Activated naive CD8-positive, alpha-beta T cell (primary cell): Measurements from ENCODE around the gene BSN.

ENCODE experiments used
- H3K27ac Mint-ChIP-seq: one replicate; pipeline ENCODE4 v1.8.0; 2021; ENCODE audit warnings: mixed read lengths
- H3K27me3 Mint-ChIP-seq: one replicate; pipeline ENCODE4 v1.8.0; 2021; ENCODE audit warnings: mixed read lengths
- H3K36me3 Mint-ChIP-seq: one replicate; pipeline ENCODE4 v1.8.0; 2021; ENCODE audit warnings: mixed read lengths
- H3K4me1 Mint-ChIP-seq: one replicate; pipeline ENCODE4 v1.8.0; 2021; ENCODE audit warnings: low read depth, mixed read lengths
- H3K4me3 Mint-ChIP-seq: one replicate; pipeline ENCODE4 v1.8.0; 2021; ENCODE audit warnings: mild to moderate bottlenecking, mixed read lengths
- H3K9me3 Mint-ChIP-seq: one replicate; pipeline ENCODE4 v1.8.0; 2021; ENCODE audit warnings: low read depth, mixed read lengths

Gene BSN

GRCh38 chr3:49553692-49554632 is at the start of gene BSN:
Gene BSN, plus strand, starts transcription at chr3:49554477. Its CDS starts 126 bp downstream, at chr3:49554603.
- peaks cover 21% of the 10 kb centered on the region for H3K4me1 Mint-ChIP-seq
- H3K27me3 Mint-ChIP-seq: peaks cover 3% of the 10 kb centered on the region
- H3K36me3 Mint-ChIP-seq: peaks cover 2% of the 10 kb centered on the region
- peak within 1 kb of the TSS; percentile 72 for H3K27ac Mint-ChIP-seq
- H3K4me3 Mint-ChIP-seq: peak within 1 kb of the TSS; percentile 95
- H3K9me3 Mint-ChIP-seq: no peaks in the 10 kb centered on the region

- Mint-ChIP-seq H3K4me1 (peaks cover 19% of the 10 kb centered on the region), H3K9me3 (no peaks in the 10 kb centered on the region), H3K36me3 (peaks cover 6% of the 10 kb centered on the region), H3K27ac (no peak overlapping the region), H3K27me3 (no peaks in the 10 kb centered on the region), H3K4me3 (no peak overlapping the region)
Measured at GRCh38 chr3:49506906-49507305, 47.4 kb upstream of the BSN start.

GRCh38 chr3:49509028-49509561 is 45.2 kb upstream of the BSN start:
- Mint-ChIP-seq H3K27me3 (no peaks in the 10 kb centered on the region), H3K9me3 (no peaks in the 10 kb centered on the region), H3K27ac (no peak overlapping the region), H3K36me3 (peaks cover 10% of the 10 kb centered on the region), H3K4me1 (peaks cover 10% of the 10 kb centered on the region), H3K4me3 (no peak overlapping the region)

- Mint-ChIP-seq H3K9me3 (no peaks in the 10 kb centered on the region), H3K4me1 (peaks cover 5% of the 10 kb centered on the region), H3K27ac (no peak overlapping the region), H3K36me3 (peaks cover 13% of the 10 kb centered on the region), H3K27me3 (no peaks in the 10 kb centered on the region), H3K4me3 (no peak overlapping the region)
Measured at GRCh38 chr3:49511639-49512038, 42.6 kb upstream of the BSN start.

- peaks cover 16% of the 10 kb centered on the region for H3K36me3 Mint-ChIP-seq
- no peak overlapping the region for H3K27ac Mint-ChIP-seq
- H3K4me1 Mint-ChIP-seq: peaks cover 4% of the 10 kb centered on the region
- no peaks in the 10 kb centered on the region for H3K27me3 Mint-ChIP-seq
- H3K9me3 Mint-ChIP-seq: no peaks in the 10 kb centered on the region
- no peak overlapping the region for H3K4me3 Mint-ChIP-seq
Measured at GRCh38 chr3:49512781-49513355, 41.4 kb upstream of the BSN start.

- peaks cover 3% of the 10 kb centered on the region for H3K4me1 Mint-ChIP-seq
- no peak overlapping the region for H3K27ac Mint-ChIP-seq
- no peaks in the 10 kb centered on the region for H3K27me3 Mint-ChIP-seq
- H3K4me3 Mint-ChIP-seq: no peak overlapping the region
- no peaks in the 10 kb centered on the region for H3K9me3 Mint-ChIP-seq
- H3K36me3 Mint-ChIP-seq: peaks cover 16% of the 10 kb centered on the region
Measured at GRCh38 chr3:49513494-49514124, 40.7 kb upstream of the BSN start.

- H3K9me3 Mint-ChIP-seq: no peaks in the 10 kb centered on the region
- no peak overlapping the region for H3K4me3 Mint-ChIP-seq
- H3K27me3 Mint-ChIP-seq: no peaks in the 10 kb centered on the region
- peaks cover 5% of the 10 kb centered on the region for H3K4me1 Mint-ChIP-seq
- H3K27ac Mint-ChIP-seq: no peak overlapping the region
- peaks cover 11% of the 10 kb centered on the region for H3K36me3 Mint-ChIP-seq
Measured at GRCh38 chr3:49518016-49518415, 36.3 kb upstream of the BSN start.

GRCh38 chr3:49518441-49518840 is 35.8 kb upstream of the BSN start:
- no peak overlapping the region for H3K27ac Mint-ChIP-seq
- no peaks in the 10 kb centered on the region for H3K27me3 Mint-ChIP-seq
- no peak overlapping the region for H3K4me3 Mint-ChIP-seq
- H3K9me3 Mint-ChIP-seq: no peaks in the 10 kb centered on the region
- peaks cover 7% of the 10 kb centered on the region for H3K4me1 Mint-ChIP-seq
- peaks cover 10% of the 10 kb centered on the region for H3K36me3 Mint-ChIP-seq

- Mint-ChIP-seq H3K27ac (no peak overlapping the region), H3K9me3 (no peaks in the 10 kb centered on the region), H3K4me1 (peaks cover 7% of the 10 kb centered on the region), H3K36me3 (peaks cover 6% of the 10 kb centered on the region), H3K4me3 (no peak overlapping the region), H3K27me3 (no peaks in the 10 kb centered on the region)
Measured at GRCh38 chr3:49519296-49519695, 35.0 kb upstream of the BSN start.

- peaks cover 6% of the 10 kb centered on the region for H3K36me3 Mint-ChIP-seq
- no peak overlapping the region for H3K27ac Mint-ChIP-seq
Measured at GRCh38 chr3:49519916-49520385, 34.3 kb upstream of the BSN start.

GRCh38 chr3:49523756-49524747 is 30.2 kb upstream of the BSN start:
- H3K27ac Mint-ChIP-seq: no peak overlapping the region
- H3K27me3 Mint-ChIP-seq: no peaks in the 10 kb centered on the region
- peaks cover 4% of the 10 kb centered on the region for H3K4me1 Mint-ChIP-seq
- H3K36me3 Mint-ChIP-seq: no peaks in the 10 kb centered on the region
- H3K9me3 Mint-ChIP-seq: no peaks in the 10 kb centered on the region
- H3K4me3 Mint-ChIP-seq: no peak overlapping the region

More at GRCh38 chr3:49519916-49520385, 34.3 kb upstream of the BSN start:
- Mint-ChIP-seq H3K9me3 (no peaks in the 10 kb centered on the region), H3K4me1 (peaks cover 7% of the 10 kb centered on the region), H3K4me3 (no peak overlapping the region), H3K27me3 (no peaks in the 10 kb centered on the region)

GRCh38 chr3:49529567-49529966 is 24.7 kb upstream of the BSN start:
- Mint-ChIP-seq H3K36me3 (peaks cover 4% of the 10 kb centered on the region), H3K4me1 (peaks cover 11% of the 10 kb centered on the region), H3K4me3 (no peak overlapping the region), H3K9me3 (no peaks in the 10 kb centered on the region), H3K27me3 (no peaks in the 10 kb centered on the region), H3K27ac (peak overlapping the region; percentile 64)

- no peak overlapping the region for H3K4me3 Mint-ChIP-seq
- H3K9me3 Mint-ChIP-seq: no peaks in the 10 kb centered on the region
- H3K27ac Mint-ChIP-seq: peak overlapping the region; percentile 64
- H3K27me3 Mint-ChIP-seq: no peaks in the 10 kb centered on the region
- H3K36me3 Mint-ChIP-seq: peaks cover 4% of the 10 kb centered on the region
- peaks cover 11% of the 10 kb centered on the region for H3K4me1 Mint-ChIP-seq
Measured at GRCh38 chr3:49530231-49530630, 24.0 kb upstream of the BSN start.

GRCh38 chr3:49530701-49531100 is 23.6 kb upstream of the BSN start:
- Mint-ChIP-seq H3K27ac (no peak overlapping the region), H3K4me3 (no peak overlapping the region), H3K27me3 (no peaks in the 10 kb centered on the region), H3K9me3 (no peaks in the 10 kb centered on the region), H3K36me3 (peaks cover 4% of the 10 kb centered on the region), H3K4me1 (peaks cover 11% of the 10 kb centered on the region)
